Upper lobe of left lung (tissue), 4 donors: ENCODE results near the gene KCNK1.

Experiments used
- CTCF ChIP-seq, 6 experiments: fragments of 450-650 bp in 4 of 6; fragments of 200-600 bp in 2 of 6; sonication (generic) in 2 of 6; IDR thresholded peaks; one replicate each; pipeline ENCODE4 v1.5.1; 2016 to 2019; ENCODE audit warnings: antibody characterized with exemption in 6 of 6
- POLR2A ChIP-seq, 4 donors: fragments of 450-650 bp; IDR thresholded peaks; one replicate each; pipeline ENCODE4 v1.5.1; 2016 to 2017; ENCODE audit warnings: antibody characterized with exemption in 4 of 4, mild to moderate bottlenecking in 2 of 4

GRCh38 chr1:233566886-233567285, 47.0 kb upstream of the KCNK1 start:
- no peak for TF ChIP-seq CTCF (IDR thresholded peaks at IDR 0.05)
- no peak for TF ChIP-seq POLR2A (IDR thresholded peaks at IDR 0.05)
